ENCODE measurements around the gene RIT1.

The RIT1 gene

DNA sequence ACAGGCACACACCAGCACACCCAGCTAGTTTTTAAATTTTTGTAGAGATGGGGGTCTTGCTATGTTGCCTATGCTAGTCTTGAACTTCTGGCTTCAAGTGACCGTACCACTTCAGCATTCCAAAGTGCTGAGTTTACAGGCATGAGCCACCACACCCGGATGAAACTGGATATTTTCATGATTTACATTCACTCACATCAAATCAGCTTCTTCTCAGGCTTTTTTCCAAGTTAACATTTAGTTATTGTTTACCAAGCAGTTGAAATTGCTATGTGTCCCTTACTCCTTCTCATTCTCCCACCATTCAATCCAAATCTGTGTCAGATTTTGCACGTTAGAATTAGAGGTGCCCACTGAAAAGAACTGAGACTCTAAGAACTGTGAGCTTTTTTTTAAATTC, 18.4 kb downstream of the RIT1 start:
- no peak for DNase-seq (ENCODE audit: low read depth, low spot score)

GRCh38 chr1:155890251-155890650, 20.9 kb downstream of the RIT1 start:
- no peak for DNase-seq (ENCODE audit: low read depth, low spot score)

DNA sequence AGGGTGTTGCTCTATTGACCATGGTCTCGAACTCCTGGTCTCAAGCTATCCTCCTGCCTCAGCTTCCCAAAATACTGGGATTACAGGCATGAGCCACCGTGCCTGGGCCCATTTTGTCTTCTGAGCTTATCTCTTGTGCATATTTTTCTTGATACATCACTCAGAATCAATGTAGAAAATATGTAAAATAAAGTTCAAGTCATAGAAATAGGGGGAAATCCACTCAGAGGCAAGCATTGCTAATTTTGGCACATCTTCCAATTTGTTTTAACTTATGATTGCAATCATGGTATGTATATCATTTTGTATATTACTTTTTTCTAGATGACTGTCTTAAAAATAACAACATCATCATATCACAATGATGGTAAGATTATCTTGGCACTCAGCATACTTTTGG, 21.6 kb downstream of the RIT1 start:
- DNase-seq (ENCODE audit: low read depth, low spot score), result no peak

DNA sequence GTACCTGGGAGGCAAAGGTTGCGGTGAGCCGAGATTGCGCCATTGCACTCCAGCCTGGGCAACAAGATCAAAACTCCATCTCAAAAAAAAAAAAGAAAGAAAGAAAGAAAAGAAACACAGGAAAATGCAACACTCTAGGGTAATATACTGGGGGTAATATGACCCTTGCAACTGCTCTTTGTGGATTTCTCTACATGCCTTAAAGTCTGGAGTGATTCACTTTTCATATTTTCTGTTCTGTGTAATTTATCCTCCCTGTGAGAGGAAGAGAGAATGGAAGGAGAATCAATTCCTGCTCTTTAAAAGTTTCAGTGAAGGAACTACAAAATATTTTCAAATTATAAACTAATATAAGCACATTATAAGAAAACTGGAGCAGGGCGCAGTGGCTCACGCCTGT, 22.7 kb downstream of the RIT1 start:
- DNase-seq (ENCODE audit: low read depth, low spot score), result no peak

DNA sequence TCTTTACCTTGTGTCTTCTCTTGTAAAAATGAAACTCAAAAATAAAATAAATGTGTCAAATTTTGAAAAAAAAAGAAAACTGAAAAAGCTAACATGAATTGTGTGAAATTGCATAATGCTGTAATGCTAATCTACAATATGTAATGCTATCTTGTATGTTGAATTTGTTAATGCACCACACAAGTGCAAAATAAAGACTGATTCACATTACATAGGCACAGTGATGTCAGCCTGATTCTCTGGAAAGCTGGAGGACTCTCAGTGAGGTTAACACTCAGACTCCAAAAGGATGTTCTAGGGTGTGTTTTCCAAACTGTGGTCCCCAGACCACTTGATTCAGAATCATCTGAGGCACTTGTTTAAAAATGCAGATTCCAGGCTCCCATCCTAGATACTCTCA, 26.2 kb downstream of the RIT1 start:
- DNase-seq (ENCODE audit: low read depth, low spot score), result no peak

GRCh38 chr1:155884031-155884960, 26.9 kb downstream of the RIT1 start:
- no peak for DNase-seq (ENCODE audit: low read depth, low spot score)

DNA sequence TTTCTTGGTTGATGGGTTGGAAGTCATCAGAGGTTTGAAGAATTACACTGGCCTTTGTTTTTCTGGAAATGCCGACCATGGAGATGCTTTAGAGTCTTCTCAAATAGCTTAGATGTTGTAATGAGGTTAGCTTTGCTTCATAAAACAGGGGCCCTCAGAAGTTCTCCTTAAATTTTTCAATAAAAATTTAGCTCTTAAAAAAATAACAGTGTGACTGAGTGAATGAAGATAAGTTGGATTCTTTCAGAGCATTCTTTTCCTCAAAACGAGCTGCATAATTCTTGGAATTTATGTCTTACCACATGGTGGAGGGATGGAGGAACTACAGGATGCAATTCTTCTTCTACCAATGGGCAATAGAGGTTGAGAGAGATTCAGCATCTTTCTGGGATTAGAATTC, 28.4 kb downstream of the RIT1 start:
- DNase-seq (ENCODE audit: low read depth, low spot score), result no peak

- DNase-seq (ENCODE audit: low read depth, low spot score), result no peak
These were observed 28.9 kb downstream of the RIT1 start for GRCh38 chr1:155882235-155882634.

- no peak for DNase-seq (ENCODE audit: low read depth, low spot score)
These were observed 30.2 kb downstream of the RIT1 start for GRCh38 chr1:155880950-155881349.

GRCh38 chr1:155880251-155880650, 30.9 kb downstream of the RIT1 start:
- DNase-seq (ENCODE audit: low read depth, low spot score), result no peak

GRCh38 chr1:155877945-155878344, 33.2 kb downstream of the RIT1 start:
- no peak for DNase-seq (ENCODE audit: low read depth, low spot score)

GRCh38 chr1:155873860-155874259, 37.3 kb downstream of the RIT1 start:
- no peak for DNase-seq (ENCODE audit: low read depth, low spot score)

DNA sequence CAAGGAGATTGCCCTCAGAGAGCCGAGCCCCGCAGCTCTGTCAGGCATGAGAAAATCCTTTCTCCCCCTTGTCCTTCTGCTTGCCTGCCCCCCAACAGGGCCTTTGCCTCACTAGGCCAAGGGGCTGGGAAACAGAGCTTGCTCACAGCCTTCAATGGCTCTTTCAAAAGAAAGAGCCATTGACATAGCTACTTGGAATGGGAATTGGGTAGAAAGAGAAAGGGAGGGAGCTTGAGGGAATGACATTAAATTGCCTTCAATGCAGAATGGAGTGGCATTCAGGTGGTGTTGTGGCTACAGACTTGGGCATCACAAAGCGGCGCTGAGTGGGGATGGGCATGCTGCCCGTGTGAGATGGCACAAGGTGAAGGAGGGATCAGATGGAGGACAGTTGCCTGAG, 38.6 kb downstream of the RIT1 start:
- DNase-seq (ENCODE audit: low read depth, low spot score), result no peak

DNA sequence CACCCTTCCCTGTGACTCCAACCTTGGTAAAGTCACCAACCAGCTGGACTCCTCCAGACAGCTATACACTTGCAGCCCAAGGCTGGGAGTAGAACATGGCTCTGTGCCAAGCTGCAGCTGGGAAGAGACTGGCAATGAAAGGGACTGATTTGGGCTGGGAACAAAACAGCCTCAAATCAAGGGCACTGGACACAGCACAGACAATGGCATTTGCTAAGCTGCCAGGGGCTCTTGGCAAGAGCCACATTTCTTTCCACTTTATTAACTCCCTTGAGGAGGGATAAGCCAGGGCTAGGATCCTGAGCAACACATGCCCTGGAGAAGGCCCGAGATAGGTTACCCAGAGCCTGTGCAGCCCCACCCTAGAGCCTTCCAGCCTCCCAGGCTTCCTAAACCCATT, 39.8 kb downstream of the RIT1 start:
- no peak for DNase-seq (ENCODE audit: low read depth, low spot score)

- no peak for DNase-seq (ENCODE audit: low read depth, low spot score)
These were observed 43.4 kb downstream of the RIT1 start for GRCh38 chr1:155867766-155868165.

DNA sequence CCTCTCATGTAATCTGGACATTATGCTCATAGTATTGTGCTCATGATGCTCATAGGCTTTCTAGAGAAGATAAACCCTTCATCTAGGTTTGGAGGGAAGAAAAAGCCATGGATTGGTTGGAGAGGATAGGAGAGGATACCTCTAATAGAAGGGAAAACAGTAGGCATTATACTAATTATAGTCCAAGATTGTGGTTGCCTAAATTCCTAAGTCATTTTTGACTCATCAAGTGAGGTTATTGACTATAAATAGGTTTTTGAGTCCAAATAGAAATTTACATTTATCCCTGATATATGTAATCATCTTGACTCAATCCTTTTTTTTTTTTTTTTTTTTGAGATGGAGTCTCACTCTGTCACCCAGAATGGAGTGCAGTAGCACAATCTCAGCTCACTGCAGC, 46.8 kb downstream of the RIT1 start:
- DNase-seq (ENCODE audit: low read depth, low spot score), result no peak

- DNase-seq (ENCODE audit: low read depth, low spot score), result no peak
These were observed 49.3 kb downstream of the RIT1 start for GRCh38 chr1:155861896-155862295.

- DNase-seq (ENCODE audit: low read depth, low spot score), result no peak
These were observed 50.1 kb downstream of the RIT1 start for GRCh38 chr1:155860970-155861510.

DNA sequence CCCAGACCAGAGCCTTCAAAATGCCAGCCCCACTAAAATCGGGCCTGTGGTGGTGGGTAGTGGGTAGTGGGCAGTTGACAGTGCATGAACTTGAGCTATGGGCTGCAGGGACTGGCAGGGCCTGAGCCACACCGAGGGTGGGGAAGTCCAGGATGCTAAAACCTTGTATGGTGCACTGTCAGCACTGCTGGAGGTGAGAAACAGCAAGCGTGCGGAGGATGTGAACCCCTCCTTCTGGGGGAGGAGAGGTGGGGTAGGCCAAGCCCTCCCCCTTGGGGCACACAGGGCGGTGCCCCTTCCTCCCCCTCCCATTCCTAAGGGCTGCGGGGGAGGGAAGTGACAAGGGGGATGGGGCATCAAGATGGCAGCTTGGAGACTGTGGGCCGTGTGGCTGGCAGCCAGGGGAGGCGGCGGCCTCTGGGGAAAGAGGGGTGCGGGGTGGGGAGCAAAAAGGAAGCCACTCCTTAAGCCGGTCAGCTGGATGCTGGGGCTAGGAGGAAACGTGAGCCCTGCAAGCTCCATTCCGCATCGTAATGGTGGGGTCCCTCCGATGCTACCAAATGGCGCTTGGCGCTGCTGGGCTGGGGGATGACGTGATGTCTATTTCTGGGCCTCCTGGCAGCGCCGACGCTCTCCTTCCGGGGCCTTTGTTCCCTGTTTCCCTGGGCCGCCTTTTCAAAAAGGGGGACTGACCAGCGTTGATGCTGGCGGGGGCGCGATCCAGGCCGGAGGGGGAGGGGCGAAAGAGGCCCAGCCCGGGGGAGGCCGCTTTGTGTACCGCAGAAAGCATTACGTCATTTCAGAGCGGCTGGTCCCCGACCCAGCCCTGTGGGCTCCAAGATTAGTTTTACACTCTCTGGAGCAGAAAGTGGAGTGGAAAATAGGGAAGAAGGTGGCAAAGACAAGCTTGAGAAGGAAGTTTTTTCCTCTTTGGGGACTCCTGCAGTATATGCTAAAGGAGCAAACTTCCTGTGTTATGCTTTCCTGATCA, 51.0 kb downstream of the RIT1 start:
- peak; percentile 11 for DNase-seq (ENCODE audit: low read depth, low spot score)

DNA sequence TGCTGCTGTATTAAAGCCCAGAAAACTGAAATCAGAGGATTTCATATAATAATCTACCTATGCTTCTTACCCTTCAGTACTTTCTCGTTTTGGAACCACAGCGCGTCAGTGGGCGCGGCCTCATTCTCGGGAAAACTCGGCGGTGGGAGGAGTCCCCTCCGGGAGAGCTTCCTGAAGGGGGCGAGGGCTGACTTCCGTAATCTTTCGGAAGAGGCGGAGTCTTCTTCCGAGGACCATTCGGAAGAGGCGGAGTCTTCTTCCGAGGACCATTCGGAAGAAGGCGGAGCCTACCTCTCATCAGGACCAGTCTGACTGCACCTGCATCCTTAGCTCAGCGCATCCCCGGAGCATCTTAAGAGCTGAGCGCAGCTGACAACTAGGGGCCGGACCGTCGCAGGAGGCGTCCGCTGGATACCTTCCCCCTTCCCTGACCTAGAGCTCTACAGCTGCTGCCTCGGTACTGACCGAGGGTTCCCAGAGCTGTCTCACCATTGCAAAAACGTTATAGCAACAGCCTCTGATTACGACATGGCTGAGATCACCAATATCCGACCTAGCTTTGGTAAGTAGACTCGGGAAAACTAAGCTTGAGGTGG, 51.8 kb downstream of the RIT1 start, which contains the start of gene SYT11:
SYT11 (plus strand) TSS at position 334 of the 596 bp plus-strand sequence; CDS start at position 529, 195 bp downstream.
- peak; percentile 85 for DNase-seq (ENCODE audit: low read depth, low spot score)

DNA sequence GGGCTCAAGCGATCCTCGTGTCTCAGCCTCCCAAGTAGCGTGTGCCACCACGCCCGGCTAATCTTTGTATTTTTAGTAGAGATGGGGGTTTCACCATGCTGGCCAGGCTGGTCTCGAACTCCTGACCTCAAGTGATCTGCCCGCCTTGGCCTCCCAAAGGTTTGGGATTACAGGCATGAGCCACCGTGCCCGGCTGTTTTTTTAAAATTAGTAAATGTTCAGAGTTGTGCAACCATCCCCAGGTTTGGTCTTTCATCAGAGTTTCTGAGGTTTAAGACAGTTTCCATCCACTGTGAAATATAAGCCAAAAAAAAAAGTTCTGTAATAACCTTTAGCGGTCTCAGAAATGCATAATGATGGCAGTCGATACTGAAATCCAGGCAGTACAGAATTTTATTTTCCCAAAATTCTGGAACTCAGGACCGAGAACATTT, 52.3 kb downstream of the RIT1 start:
- no peak for DNase-seq (ENCODE audit: low read depth, low spot score)

All from activated CD4-positive, CD25-positive, alpha-beta regulatory T cell treated with anti-CD3 and anti-CD28 coated beads, Interleukin-2, amount 50 U/mL, for 16 hours (primary cell).